B cell (primary cell): ENCODE measurements around the gene TCEA3. TPM values are rescaled to one million over a fixed set of nuclear protein-coding genes. Genes with fewer than 3 reads are reported as not detected.

Source experiments
- ATAC-seq: fragments of 200-7000 bp; cut with Tn5 transposase; one replicate; pipeline ENCODE4 v1.10.0; 2021; ENCODE audit warnings: low read depth, mild to moderate bottlenecking, moderate number of reproducible peaks, moderate library complexity
- CTCF ChIA-PET: fragments of 350-600 bp; sonication (Branson Sonifier 250); formaldehyde crosslinking; loops from one replicate; lab custom pipeline; 2021; ENCODE audit warnings: antibody characterized with exemption, inconsistent platforms; lab: Charles Lee
- POLR2A ChIA-PET: fragments of 350-600 bp; sonication (Branson Sonifier 250); formaldehyde crosslinking; loops from one replicate; lab custom pipeline; 2021; ENCODE audit warnings: antibody characterized with exemption; lab: Charles Lee
- DNase-seq: peaks from one replicate; pipeline ENCODE4 v3.0.0; 2013
- H2AFZ ChIP-seq: 2 replicates; pipeline ENCODE4 v1.6.1; 2012; ENCODE audit warnings: mild to moderate bottlenecking, low read depth, low read length; ENCODE audit not compliant: insufficient read depth, poor library complexity, severe bottlenecking
- H3K27ac ChIP-seq, 2 donors: 1 replicate in 1 of 2; 2 replicates in 1 of 2; pipeline ENCODE4 v1.5.1; 2012 to 2013; ENCODE audit warnings: low read length in 2 of 2, mild to moderate bottlenecking in 2 of 2, moderate library complexity in 1 of 2
- H3K27me3 ChIP-seq, 4 experiments: fragments of 200-600 bp in 1 of 4; sonication (generic) in 1 of 4; replicated peaks in 1 of 4; 1 replicate in 2 of 4; 2 replicates in 2 of 4; pipeline versions ENCODE4 v1.6.1 to v1.7.0; 2013 to 2016; ENCODE audit warnings: low read length in 3 of 4, mild to moderate bottlenecking in 2 of 4, mixed read lengths in 1 of 4, moderate library complexity in 1 of 4; ENCODE audit not compliant: insufficient read depth in 4 of 4, control insufficient read depth in 3 of 4; ENCODE audit errors: control extremely low read depth in 1 of 4
- H3K36me3 ChIP-seq, 2 experiments: replicated peaks in 1 of 2; 1 replicate in 1 of 2; 2 replicates in 1 of 2; pipeline versions ENCODE4 v1.6.1 to v1.7.1; 2013; ENCODE audit warnings: low read length in 1 of 2; ENCODE audit not compliant: insufficient read depth in 2 of 2, control insufficient read depth in 1 of 2; ENCODE audit errors: control extremely low read depth in 1 of 2, extremely low read depth in 1 of 2
- H3K4me1 ChIP-seq, 2 donors: fragments of 200-600 bp in 1 of 2; sonication (generic) in 1 of 2; 1 replicate in 1 of 2; 2 replicates in 1 of 2; pipeline versions ENCODE4 v1.5.1 to v1.6.1; 2013 to 2017; ENCODE audit warnings: low read length in 2 of 2; ENCODE audit not compliant: control insufficient read depth in 2 of 2, insufficient read depth in 2 of 2
- H3K4me2 ChIP-seq: replicated peaks from 2 replicates; pipeline ENCODE3; 2012; ENCODE audit warnings: mild to moderate bottlenecking, low read depth, low read length; ENCODE audit not compliant: poor library complexity, severe bottlenecking
- H3K4me3 ChIP-seq, 5 experiments: fragments of 200-600 bp in 1 of 5; sonication (generic) in 1 of 5; 1 replicate in 3 of 5; 2 replicates in 2 of 5; pipeline versions ENCODE4 v1.5.1 to v1.7.0; 2011 to 2016; ENCODE audit warnings: low read length in 4 of 5, mild to moderate bottlenecking in 4 of 5, low read depth in 2 of 5, control low read depth in 1 of 5, moderate library complexity in 1 of 5; ENCODE audit not compliant: insufficient read depth in 1 of 5; ENCODE audit errors: control extremely low read depth in 1 of 5, extremely low read depth in 1 of 5
- H3K79me2 ChIP-seq: fragments of 200-600 bp; sonication (generic); one replicate; pipeline ENCODE4 v1.6.0; 2016; ENCODE audit warnings: low read length; ENCODE audit not compliant: control insufficient read depth, insufficient read depth
- H3K9ac ChIP-seq: fragments of 200-600 bp; sonication (generic); 2 replicates; pipeline ENCODE4 v1.6.1; 2017; ENCODE audit warnings: mild to moderate bottlenecking, low read length, moderate library complexity
- H3K9me3 ChIP-seq, 3 donors: one replicate each; pipeline versions ENCODE4 v1.6.1 to v1.7.1; 2013; ENCODE audit warnings: low read length in 2 of 3; ENCODE audit not compliant: control insufficient read depth in 2 of 3, insufficient read depth in 1 of 3; ENCODE audit errors: control extremely low read depth in 1 of 3
- H4K20me1 ChIP-seq: 2 replicates; pipeline ENCODE4 v1.6.0; 2012; ENCODE audit warnings: mild to moderate bottlenecking, low read length; ENCODE audit not compliant: insufficient read depth, control insufficient read depth, poor library complexity, severe bottlenecking
- H3K27ac Mint-ChIP-seq: one replicate; pipeline ENCODE4 v1.8.0; 2021; ENCODE audit warnings: mixed read lengths
- H3K27me3 Mint-ChIP-seq: one replicate; pipeline ENCODE4 v1.8.0; 2021; ENCODE audit warnings: mixed read lengths
- H3K4me1 Mint-ChIP-seq: one replicate; pipeline ENCODE4 v1.8.0; 2021; ENCODE audit warnings: mixed read lengths
- H3K4me3 Mint-ChIP-seq: one replicate; pipeline ENCODE4 v1.8.0; 2021; ENCODE audit warnings: mixed read lengths
- H3K9me3 Mint-ChIP-seq: one replicate; pipeline ENCODE4 v1.8.0; 2022; ENCODE audit warnings: mixed read lengths; ENCODE audit not compliant: insufficient read depth
- EZH2 ChIP-seq: IDR thresholded peaks from 2 replicates; pipeline ENCODE4 v1.6.1; 2012; ENCODE audit warnings: borderline replicate concordance, low read depth, mild to moderate bottlenecking, moderate library complexity, low read length; ENCODE audit not compliant: insufficient read depth, poor library complexity, severe bottlenecking
- WGBS: methylation state at CpG from one replicate; pipeline ENCODE4 v1.1.5; 2013; ENCODE audit warnings: missing lambda C conversion rate; ENCODE audit not compliant: insufficient coverage; 5-methylcytosine and 5-hydroxymethylcytosine counted together
- intact Hi-C: fragments of 100-400 bp; cut with micrococcal nuclease; formaldehyde crosslinking; loops from one replicate; pipeline ENCODE4 v1.10.0; 2022
- polyA plus RNA-seq: library from polyadenylated mRNA; depleted of rRNA; stranded (reverse); fragments of >200 nt; gene quantifications from 2 replicates; pipeline ENCODE4 v1.2.3, GENCODE V29; 2012
- total RNA-seq, 2 donors: library from RNA; stranded (reverse); fragments of 120-200 nt in 1 of 2; gene quantifications; 1 replicate in 1 of 2; 2 replicates in 1 of 2; pipeline versions ENCODE4 v1.2.3 to v1.2.4, GENCODE V29; 2013 to 2022
- TF ChIP-seq, protein P1 (sequence below): fragments of 200-600 bp; IDR thresholded peaks from one replicate; pipeline ENCODE4 v1.8.0; 2022; ENCODE audit warnings: antibody characterized with exemption, mild to moderate bottlenecking

Gene TCEA3
- total and polyA plus RNA-seq, 2 donors (not counting 1 experiment from before 2014, with no cell fraction given): 0.22 TPM; not detected in 1

DNA sequence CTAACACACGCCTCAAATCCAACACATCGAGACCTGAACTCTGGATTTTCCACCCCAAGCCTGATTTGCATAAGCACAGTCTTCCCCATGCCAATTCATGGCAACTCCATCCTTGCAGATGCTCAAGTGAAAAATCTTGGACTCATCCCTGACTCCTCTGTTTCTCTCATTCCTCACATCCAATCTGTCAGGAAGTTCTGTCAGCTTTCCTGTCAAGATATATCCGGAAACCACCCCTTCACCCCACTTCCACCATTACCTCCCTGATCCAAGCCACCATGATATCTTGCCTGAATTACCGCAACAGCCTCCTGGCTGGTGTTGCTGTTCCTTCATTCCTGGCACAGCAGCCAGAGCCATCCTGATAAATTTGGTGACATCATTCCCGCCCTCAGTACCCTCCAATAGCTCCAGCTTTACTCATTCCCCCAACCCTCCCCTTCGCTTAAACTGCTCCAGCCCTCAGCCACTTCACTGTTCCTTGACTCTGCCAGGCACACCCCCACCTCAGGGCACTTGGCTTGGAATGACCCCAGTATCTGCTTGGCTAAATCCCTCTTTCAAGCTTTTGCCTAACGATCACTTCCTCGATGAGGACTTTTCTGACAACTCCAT is 17.4 kb downstream of the TCEA3 start:
- TF ChIP-seq, protein P1, sequence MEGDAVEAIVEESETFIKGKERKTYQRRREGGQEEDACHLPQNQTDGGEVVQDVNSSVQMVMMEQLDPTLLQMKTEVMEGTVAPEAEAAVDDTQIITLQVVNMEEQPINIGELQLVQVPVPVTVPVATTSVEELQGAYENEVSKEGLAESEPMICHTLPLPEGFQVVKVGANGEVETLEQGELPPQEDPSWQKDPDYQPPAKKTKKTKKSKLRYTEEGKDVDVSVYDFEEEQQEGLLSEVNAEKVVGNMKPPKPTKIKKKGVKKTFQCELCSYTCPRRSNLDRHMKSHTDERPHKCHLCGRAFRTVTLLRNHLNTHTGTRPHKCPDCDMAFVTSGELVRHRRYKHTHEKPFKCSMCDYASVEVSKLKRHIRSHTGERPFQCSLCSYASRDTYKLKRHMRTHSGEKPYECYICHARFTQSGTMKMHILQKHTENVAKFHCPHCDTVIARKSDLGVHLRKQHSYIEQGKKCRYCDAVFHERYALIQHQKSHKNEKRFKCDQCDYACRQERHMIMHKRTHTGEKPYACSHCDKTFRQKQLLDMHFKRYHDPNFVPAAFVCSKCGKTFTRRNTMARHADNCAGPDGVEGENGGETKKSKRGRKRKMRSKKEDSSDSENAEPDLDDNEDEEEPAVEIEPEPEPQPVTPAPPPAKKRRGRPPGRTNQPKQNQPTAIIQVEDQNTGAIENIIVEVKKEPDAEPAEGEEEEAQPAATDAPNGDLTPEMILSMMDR: no peak
- no peak for TF ChIP-seq EZH2

DNA sequence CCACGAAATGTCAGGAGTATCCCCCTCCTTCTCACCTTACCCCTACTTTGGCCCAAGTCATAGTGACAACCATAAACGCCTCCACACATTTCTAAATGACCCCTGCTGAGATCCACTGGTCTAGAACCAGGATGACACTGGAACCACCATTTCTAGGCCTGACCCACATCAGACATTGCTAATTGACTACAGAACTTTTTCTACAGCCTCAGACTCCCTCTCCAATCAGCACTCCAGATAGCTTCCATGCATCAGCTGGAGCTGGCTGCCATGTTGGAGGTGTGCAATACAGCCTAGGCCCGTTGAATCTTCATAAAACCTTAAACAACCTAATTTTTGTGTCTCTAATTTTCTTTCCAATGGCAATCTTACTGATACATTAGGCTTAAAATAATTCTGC is 18.6 kb downstream of the TCEA3 start:
- H3K27me3 ChIP-seq: peaks cover 0 to 3% (median 1%) of the 10 kb centered on the region in 4 experiments
- POLR2A ChIA-PET: interaction anchor here (0.8 kb wide), 1 partner anchor 62 kb away, joined by 3 read pairs; the partner anchor contains the start of gene HNRNPR
- H3K79me2 ChIP-seq: no peaks in the 10 kb centered on the region
- H3K27me3 Mint-ChIP-seq: peaks cover 11% of the 10 kb centered on the region
- no peak overlapping the region for H3K27ac Mint-ChIP-seq
- WGBS: 87% methylated on average over 3 of the region's 3 CpGs
- no peaks in the 10 kb centered on the region for H3K9me3 Mint-ChIP-seq
- H3K4me2 ChIP-seq: no peak overlapping the region
- no peak for DNase-seq
- peaks cover 0 to 5% of the 10 kb centered on the region in 2 donors for H3K4me1 ChIP-seq
- H3K4me3 Mint-ChIP-seq: no peak overlapping the region
- H2AFZ ChIP-seq: no peak overlapping the region
- CTCF ChIA-PET: interaction anchor here (1.3 kb wide), 1 partner anchor 91 kb away, joined by 3 read pairs; no protein-coding TSS in a partner anchor
- no peak overlapping the region for H3K27ac ChIP-seq
- peaks cover 4% of the 10 kb centered on the region for H3K4me1 Mint-ChIP-seq
- no peak overlapping the region for H3K9ac ChIP-seq
- TF ChIP-seq, protein P1: no peak
- no peak for TF ChIP-seq EZH2
- no peak overlapping the region for H3K4me3 ChIP-seq
- H3K36me3 ChIP-seq: no peaks in the 10 kb centered on the region
- no peak for ATAC-seq
- no peaks in the 10 kb centered on the region for H3K9me3 ChIP-seq
- intact Hi-C loops: loop anchor here (2.0 kb wide), 2 partner anchors 37 to 61 kb away; partner anchors contain the start of genes HNRNPR and ZNF436
- no peaks in the 10 kb centered on the region for H4K20me1 ChIP-seq

More for the DNA sequence above, 17.4 kb downstream of the TCEA3 start:
- peaks cover 0 to 3% (median 1%) of the 10 kb centered on the region in 4 experiments for H3K27me3 ChIP-seq
- H3K9ac ChIP-seq: no peak overlapping the region
- WGBS: 95% methylated on average over 8 of the region's 8 CpGs
- no peaks in the 10 kb centered on the region for H3K9me3 ChIP-seq
- no peak overlapping the region for H2AFZ ChIP-seq
- Mint-ChIP-seq H3K27me3 (peaks cover 11% of the 10 kb centered on the region), H3K27ac (no peak overlapping the region), H3K9me3 (no peaks in the 10 kb centered on the region), H3K4me3 (no peak overlapping the region), H3K4me1 (peaks cover 4% of the 10 kb centered on the region)
- no peaks in the 10 kb centered on the region for H3K79me2 ChIP-seq
- no peak overlapping the region for H3K4me2 ChIP-seq
- DNase-seq (no peak), ATAC-seq (no peak)
- no peaks in the 10 kb centered on the region for H4K20me1 ChIP-seq
- CTCF ChIA-PET: interaction anchor here (0.9 kb wide), 1 partner anchor 132 kb away, joined by 3 read pairs; no protein-coding TSS in a partner anchor
- POLR2A ChIA-PET: no interaction called here
- intact Hi-C loops: no loop called here
- H3K4me1 ChIP-seq: peaks cover 0 to 5% of the 10 kb centered on the region in 2 donors
- H3K36me3 ChIP-seq: no peaks in the 10 kb centered on the region
- no peak overlapping the region for H3K4me3 ChIP-seq
- H3K27ac ChIP-seq: no peak overlapping the region
